Activated naive CD4-positive, alpha-beta T cell treated with anti-CD3 and anti-CD28 coated beads, Interleukin-2, amount 50 U/mL, for 72 hours (primary cell): ENCODE data around the gene MAFB. TPM values are rescaled to one million over a fixed set of nuclear protein-coding genes. Genes with fewer than 3 reads are reported as not detected.

ENCODE experiments used
- ATAC-seq, 2 donors: fragments of 150-1000 bp; cut with Tn5 transposase; 2 replicates each; pipeline ENCODE4 v1.10.0; 2021; ENCODE audit warnings: mild to moderate bottlenecking in 2 of 2, moderate library complexity in 2 of 2
- DNase-seq, 2 donors: peaks; one replicate each; pipeline ENCODE4 v3.0.0; 2021 to 2022; ENCODE audit warnings: low spot score in 2 of 2
- H3K27ac Mint-ChIP-seq, 2 donors: one replicate each; pipeline ENCODE4 v1.8.0; 2022; ENCODE audit warnings: mild to moderate bottlenecking in 2 of 2, mixed read lengths in 2 of 2
- H3K36me3 Mint-ChIP-seq, 2 donors: one replicate each; pipeline ENCODE4 v1.8.0; 2022; ENCODE audit warnings: mixed read lengths in 2 of 2
- H3K9me3 Mint-ChIP-seq, 2 donors: one replicate each; pipeline ENCODE4 v1.8.0; 2022; ENCODE audit warnings: mixed read lengths in 2 of 2
- total RNA-seq, 2 donors: library from RNA; stranded (reverse); gene quantifications; one replicate each; pipeline ENCODE4 v1.2.3, GENCODE V29; 2022

The MAFB gene
- total RNA-seq, 2 donors from 2014 or later: 0.12 TPM; not detected in 1

DNA sequence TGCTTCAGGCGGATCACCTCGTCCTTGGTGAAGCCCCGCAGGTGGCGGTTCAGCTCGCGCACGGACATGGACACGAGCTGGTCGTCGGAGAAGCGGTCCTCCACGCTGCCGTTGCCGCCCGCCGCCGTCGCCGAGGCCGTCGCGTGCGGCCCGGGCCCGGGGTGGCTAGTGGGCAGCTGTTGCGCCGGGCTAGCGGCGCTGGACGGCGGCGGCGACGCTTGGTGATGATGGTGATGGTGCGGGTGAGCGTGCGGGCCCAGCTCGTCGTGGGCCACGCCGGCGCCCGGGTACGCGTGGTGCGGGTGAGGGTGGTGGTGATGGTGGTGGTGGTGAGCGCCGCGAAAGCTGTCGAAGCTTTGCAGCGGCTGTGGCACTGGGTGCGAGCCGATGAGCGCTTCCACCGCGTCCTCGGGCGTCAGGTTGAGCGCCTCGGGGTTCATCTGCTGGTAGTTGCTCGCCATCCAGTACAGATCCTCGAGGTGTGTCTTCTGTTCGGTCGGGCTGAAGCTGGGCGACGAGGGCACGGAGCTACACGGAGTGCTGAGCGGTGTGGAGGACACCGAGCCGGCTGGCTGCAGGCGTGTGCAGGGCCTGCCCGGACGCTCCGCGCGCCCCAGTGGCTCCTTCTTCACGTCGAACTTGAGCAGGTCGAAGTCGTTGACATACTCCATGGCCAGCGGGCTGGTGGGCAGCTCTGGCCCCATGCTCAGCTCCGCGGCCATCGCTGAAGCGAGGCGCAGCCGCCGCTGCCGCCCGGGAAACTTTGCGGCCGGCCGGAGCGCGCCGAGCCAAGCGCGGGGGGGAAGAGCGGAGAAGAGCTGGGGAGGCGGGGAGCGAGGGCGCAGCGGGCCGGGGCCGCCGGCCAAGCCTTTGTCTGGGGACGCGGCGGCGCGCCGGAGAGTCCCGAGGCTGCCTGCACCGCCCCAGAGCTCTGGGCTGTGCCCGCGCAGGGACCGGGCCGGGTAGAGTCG is 622 bp downstream of the MAFB start:
- no peak overlapping the region for H3K27ac Mint-ChIP-seq

GRCh38 chr20:40687384-40688128 is 1.5 kb downstream of the MAFB start:
- H3K27ac Mint-ChIP-seq: no peak overlapping the region
- H3K9me3 Mint-ChIP-seq: no peaks in the 10 kb centered on the region
- peaks cover 0 to 11% of the 10 kb centered on the region in 2 donors for H3K36me3 Mint-ChIP-seq
- no peak for DNase-seq
- ATAC-seq: no peak

More for the DNA sequence above, 622 bp downstream of the MAFB start:
- peak in 1 of 2 donors; percentile 13 for ATAC-seq
- H3K36me3 Mint-ChIP-seq: peaks cover 0 to 11% of the 10 kb centered on the region in 2 donors
- H3K9me3 Mint-ChIP-seq: no peaks in the 10 kb centered on the region
- DNase-seq: peak in 1 of 2 donors; percentile 18

DNA sequence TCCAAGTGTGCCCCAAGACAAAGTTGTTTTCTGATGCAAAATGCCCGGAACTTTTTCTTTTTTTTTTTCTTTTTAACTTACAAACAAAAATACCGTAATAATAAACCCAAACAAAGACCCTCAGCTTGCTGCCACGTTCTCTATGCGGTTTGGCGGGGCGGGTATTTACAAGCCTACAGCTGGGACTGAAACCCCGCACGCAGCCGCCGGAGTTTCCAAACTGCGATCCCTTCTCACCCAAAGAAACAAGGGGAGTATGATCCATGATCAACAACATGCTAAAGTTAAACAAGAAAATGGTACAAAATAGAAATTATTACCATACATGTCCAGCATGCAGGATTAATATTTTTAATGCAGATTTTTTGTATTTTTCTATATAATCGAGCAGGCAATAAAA is 2.1 kb downstream of the MAFB start:
- Mint-ChIP-seq H3K36me3 (peaks cover 0 to 11% of the 10 kb centered on the region in 2 donors), H3K27ac (no peak overlapping the region), H3K9me3 (no peaks in the 10 kb centered on the region)
- ATAC-seq (no peak), DNase-seq (no peak)

GRCh38 chr20:40686434-40686882 is 2.6 kb downstream of the MAFB start:
- ATAC-seq (no peak), DNase-seq (no peak)
- Mint-ChIP-seq H3K27ac (no peak overlapping the region), H3K36me3 (peaks cover 0 to 11% of the 10 kb centered on the region in 2 donors), H3K9me3 (no peaks in the 10 kb centered on the region)

DNA sequence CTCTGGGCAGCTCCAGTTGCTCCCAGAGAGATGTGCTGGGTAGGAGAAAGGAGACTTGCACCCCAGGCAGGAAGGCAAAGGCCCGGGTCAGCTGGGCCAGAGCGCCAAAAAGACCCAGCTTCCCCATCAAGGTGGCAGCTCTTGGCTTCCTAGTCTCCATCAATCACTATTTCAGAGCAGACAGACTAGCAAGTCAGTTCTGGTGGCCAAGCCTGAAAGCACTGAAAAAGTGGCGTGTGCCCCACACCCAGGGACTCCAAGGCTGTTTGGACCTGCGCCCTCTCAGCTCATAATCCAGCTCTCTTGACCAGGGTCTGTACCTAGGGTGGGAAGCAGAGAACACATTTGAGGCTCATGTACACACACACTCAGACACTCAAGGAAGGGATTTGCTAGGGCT is 3.7 kb downstream of the MAFB start:
- Mint-ChIP-seq H3K27ac (no peak overlapping the region), H3K9me3 (no peaks in the 10 kb centered on the region), H3K36me3 (peaks cover 0 to 11% of the 10 kb centered on the region in 2 donors)
- ATAC-seq: no peak
- DNase-seq: no peak

DNA sequence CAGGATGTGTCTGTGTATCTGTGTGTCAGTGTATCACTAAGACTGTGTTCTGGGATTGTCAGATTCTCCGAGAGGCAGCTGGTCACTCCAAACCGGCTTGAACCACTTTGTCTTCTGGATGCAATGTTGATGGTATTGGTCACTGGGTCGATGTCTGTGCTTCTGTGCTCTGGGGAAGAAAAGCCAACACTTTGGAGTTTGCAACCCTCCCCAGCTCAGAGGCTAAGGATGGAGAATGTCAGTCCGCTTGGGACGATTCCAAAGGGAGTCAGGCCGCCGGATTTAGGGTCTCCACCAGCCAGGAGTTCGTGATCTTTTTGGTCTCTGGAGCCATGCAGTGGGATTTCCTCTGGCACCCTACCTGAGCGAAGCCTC is 5.2 kb downstream of the MAFB start:
- Mint-ChIP-seq H3K9me3 (no peaks in the 10 kb centered on the region), H3K27ac (no peak overlapping the region), H3K36me3 (peaks cover 0 to 6% of the 10 kb centered on the region in 2 donors)
- DNase-seq: no peak
- ATAC-seq: no peak

- DNase-seq: no peak
- peaks cover 0 to 6% of the 10 kb centered on the region in 2 donors for H3K36me3 Mint-ChIP-seq
- H3K27ac Mint-ChIP-seq: no peak overlapping the region
- ATAC-seq: peak in 1 of 2 donors; percentile 44
- H3K9me3 Mint-ChIP-seq: no peaks in the 10 kb centered on the region
Observed at GRCh38 chr20:40683221-40683893, 5.7 kb downstream of the MAFB start.

DNA sequence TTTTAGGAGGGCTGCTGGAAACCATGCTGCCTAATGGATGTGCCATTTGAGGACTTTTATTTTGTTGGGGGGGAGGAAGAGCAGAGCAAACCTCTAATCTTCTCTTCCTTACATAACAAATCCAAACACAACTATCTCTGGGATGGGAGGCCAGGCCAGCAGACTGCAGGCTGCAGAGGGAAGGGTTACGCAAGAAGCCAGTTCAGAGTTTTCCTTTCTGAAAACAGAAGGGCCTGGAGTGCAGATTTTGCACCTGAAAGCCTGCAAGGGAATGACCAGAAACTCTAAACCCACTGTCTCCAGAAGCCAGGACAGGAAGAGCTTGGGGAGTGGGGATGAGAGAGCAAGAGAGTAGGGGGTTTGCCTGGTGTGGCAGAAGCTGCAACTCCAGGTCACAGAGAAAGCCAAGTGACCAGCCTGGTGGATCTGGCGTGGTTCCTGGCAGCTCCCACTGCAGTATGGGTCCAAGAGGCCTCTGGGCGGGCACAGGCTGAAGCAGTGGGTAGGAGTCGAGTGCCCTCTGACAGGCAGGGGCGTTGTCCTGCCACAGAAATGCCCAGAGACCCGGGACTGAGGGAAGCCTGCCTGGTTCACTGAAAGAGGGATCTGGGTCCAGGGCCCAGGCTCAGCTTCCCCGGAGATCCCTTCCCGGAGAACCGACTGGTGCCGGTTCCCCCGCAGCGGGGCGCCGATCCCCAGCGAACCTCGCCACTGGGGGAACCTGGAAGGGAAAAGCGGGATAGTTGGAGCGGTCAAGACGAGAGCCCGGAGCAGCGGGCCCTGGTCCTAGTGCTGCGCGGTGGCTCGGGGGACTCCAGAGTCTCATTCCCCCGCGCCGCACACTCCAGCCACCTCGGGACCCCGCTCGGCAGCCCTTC is 6.7 kb downstream of the MAFB start:
- Mint-ChIP-seq H3K27ac (no peak overlapping the region), H3K36me3 (peaks cover 0 to 6% of the 10 kb centered on the region in 2 donors), H3K9me3 (no peaks in the 10 kb centered on the region)
- DNase-seq (no peak), ATAC-seq (no peak)

- ATAC-seq (no peak), DNase-seq (no peak)
- no peak overlapping the region for H3K27ac Mint-ChIP-seq
- no peaks in the 10 kb centered on the region for H3K9me3 Mint-ChIP-seq
- peaks cover 0 to 6% of the 10 kb centered on the region in 2 donors for H3K36me3 Mint-ChIP-seq
Observed at GRCh38 chr20:40681684-40682083, 7.4 kb downstream of the MAFB start.

- DNase-seq: no peak
- Mint-ChIP-seq H3K36me3 (peaks cover 0 to 6% of the 10 kb centered on the region in 2 donors), H3K9me3 (no peaks in the 10 kb centered on the region), H3K27ac (no peak overlapping the region)
- no peak for ATAC-seq
Observed at GRCh38 chr20:40681165-40681564, 7.9 kb downstream of the MAFB start.

DNA sequence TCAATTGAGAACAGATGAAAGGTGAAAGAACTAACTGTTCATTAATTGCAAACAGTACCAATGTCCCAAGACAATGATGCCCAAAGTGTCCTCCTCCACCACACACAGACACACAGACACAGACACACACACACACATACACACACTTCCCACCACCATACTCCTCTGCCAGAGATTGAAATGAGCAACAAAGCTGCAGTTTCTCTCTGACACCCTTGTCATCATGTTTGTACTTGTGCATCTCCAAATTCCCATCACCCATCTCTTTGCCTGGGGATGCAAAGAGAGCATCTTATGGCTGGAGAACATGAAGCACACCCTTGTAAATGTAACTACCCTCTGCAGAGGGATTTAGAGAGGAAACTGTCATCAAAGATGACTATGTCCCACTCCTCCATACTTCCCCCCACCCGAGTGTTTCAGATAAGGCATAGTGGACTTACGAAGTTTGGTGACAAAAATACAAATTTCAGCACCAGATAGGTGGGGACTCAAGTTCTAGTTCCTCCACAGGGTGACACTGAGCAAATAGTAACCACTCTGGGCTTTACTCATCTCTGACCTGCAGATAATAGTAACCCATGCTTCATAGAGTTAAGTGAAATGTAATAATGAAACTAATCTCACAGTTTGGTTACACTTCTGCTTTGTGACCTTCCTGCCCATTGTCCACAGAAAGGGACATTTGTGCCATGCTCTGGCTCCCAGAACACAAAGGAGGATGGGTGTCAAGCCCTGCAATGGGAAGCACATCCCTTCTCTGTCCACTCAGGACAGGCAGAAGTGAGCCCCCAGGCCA is 8.7 kb downstream of the MAFB start:
- no peak for ATAC-seq
- Mint-ChIP-seq H3K9me3 (no peaks in the 10 kb centered on the region), H3K27ac (no peak overlapping the region), H3K36me3 (peaks cover 0 to 6% of the 10 kb centered on the region in 2 donors)
- no peak for DNase-seq

GRCh38 chr20:40679184-40679583 is 9.9 kb downstream of the MAFB start:
- no peaks in the 10 kb centered on the region for H3K9me3 Mint-ChIP-seq
- DNase-seq (no peak), ATAC-seq (no peak)
- no peak overlapping the region for H3K27ac Mint-ChIP-seq
- no peaks in the 10 kb centered on the region for H3K36me3 Mint-ChIP-seq

DNA sequence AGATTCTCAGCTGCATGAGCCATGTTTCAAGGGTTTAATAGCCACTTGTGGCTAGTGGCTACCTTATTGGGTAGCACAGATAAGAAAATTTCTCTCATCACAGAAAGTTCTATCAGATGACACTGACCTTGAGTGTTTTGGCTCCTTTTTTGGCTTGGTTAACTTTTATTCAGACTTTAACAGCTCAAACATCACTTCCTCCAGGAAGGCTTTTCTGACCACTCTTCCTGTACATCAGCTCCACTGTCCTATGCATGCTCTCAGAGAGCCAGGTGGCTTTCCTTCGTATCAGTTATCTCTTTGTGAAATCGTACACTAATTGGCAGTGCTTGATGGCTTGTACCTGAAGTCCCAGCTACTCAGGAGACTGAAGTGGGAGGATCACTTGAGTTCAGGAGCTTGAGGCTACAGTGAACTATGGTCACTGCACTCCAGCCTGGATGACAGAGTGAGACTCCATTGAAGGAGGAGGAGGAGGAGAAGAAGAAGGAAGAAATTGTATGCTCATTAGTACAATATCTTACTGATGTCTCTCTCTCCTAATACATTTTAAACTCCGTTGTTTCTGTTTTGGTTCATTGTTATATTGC is 10.7 kb downstream of the MAFB start:
- no peak for DNase-seq
- ATAC-seq: no peak
- no peaks in the 10 kb centered on the region for H3K9me3 Mint-ChIP-seq
- H3K27ac Mint-ChIP-seq: no peak overlapping the region
- no peaks in the 10 kb centered on the region for H3K36me3 Mint-ChIP-seq

DNA sequence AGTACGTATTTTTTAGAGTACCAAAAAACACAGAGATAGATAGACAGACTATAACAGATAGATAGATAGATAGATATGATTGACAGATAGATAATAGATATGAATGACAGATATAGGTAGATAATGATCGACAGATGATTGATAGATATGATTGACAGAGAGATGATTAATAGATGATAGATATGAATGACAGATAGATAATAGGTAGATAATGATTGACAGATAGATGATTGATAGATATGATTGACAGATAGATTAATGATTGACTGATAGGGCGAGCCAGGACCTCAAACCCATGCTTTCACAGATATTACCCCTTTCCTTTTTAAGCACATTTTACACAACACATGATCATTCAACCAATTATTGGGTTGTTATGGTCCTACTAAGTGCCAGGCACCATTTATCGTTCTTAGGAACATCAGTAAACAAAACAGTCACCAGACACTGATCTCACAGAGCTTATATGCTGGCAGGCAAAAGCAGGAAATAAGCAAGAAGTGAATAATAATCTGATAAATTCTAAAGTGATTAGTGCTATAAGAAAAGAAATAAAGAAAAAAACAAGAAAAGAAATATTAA is 11.6 kb downstream of the MAFB start:
- ATAC-seq: no peak
- H3K36me3 Mint-ChIP-seq: no peaks in the 10 kb centered on the region
- no peaks in the 10 kb centered on the region for H3K9me3 Mint-ChIP-seq
- H3K27ac Mint-ChIP-seq: no peak overlapping the region
- DNase-seq: no peak
